HepG2 (cell line): ENCODE results near the gene EIF3B. TPM values are rescaled to one million over a fixed set of nuclear protein-coding genes. Genes with fewer than 3 reads are reported as not detected.
A peak's percentile ranks its signal among the peaks of the same experiment; 100 is the strongest.
"Not testable (repeated sequence)": the region's sequence is repeated elsewhere in the genome, so short reads cannot be mapped to it uniquely, and the experiment has no call there.

Experiments used
- ATAC-seq: fragments of 200-7000 bp; cut with Tn5 transposase; 3 replicates; pipeline ENCODE4 v1.9.1; 2020; ENCODE audit warnings: mild to moderate bottlenecking, moderate library complexity
- BruUV-seq: library from RNA; stranded (reverse); fragments of 400-500 nt; replicated peaks from 2 replicates; lab custom pipeline; 2021; lab: Mats Ljungman, UMichigan
- CTCF ChIA-PET: fragments of 300-600 bp; formaldehyde crosslinking; extraction: SDS; loops from one replicate; lab custom pipeline; 2021; ENCODE audit warnings: low total read pairs, inconsistent platforms, low intra/inter-chr PET ratio; lab: Yijun Ruan, JAX
- POLR2A ChIA-PET: fragments of 350-600 bp; sonication (Branson Sonifier 250); formaldehyde crosslinking; loops from one replicate; lab custom pipeline; 2020; ENCODE audit warnings: antibody characterized with exemption, inconsistent platforms; lab: Yijun Ruan, JAX
- DNase-seq: peaks from one replicate; pipeline ENCODE4 v3.0.0-alpha.2; 2015; ENCODE audit warnings: low spot score
- FAIRE-seq: peaks from 3 replicates; lab custom pipeline; 2011; peaks lifted over from hg19 to GRCh38; lab: Jason Lieb, UNC
- H2AFZ ChIP-seq: one replicate; pipeline ENCODE4 v1.6.1; 2011; ENCODE audit warnings: low read length, inconsistent platforms
- H3K27ac ChIP-seq: fragments of 300-600 bp; 3 replicates; pipeline ENCODE4 v1.8.0; 2011; ENCODE audit warnings: mixed run types, mild to moderate bottlenecking, mixed read lengths, low read length, inconsistent platforms; ENCODE audit not compliant: insufficient read depth; ENCODE audit errors: extremely low read length
- H3K27me3 ChIP-seq, 2 experiments: fragments of 200-600 bp in 1 of 2; 2 replicates in 1 of 2; 3 replicates in 1 of 2; pipeline versions ENCODE4 v1.6.0 to v1.8.0; 2011; ENCODE audit warnings: low read length in 2 of 2, mild to moderate bottlenecking in 2 of 2, moderate library complexity in 2 of 2, inconsistent platforms in 1 of 2; ENCODE audit not compliant: insufficient read depth in 2 of 2, control insufficient read depth in 1 of 2
- H3K36me3 ChIP-seq, 2 experiments: fragments of 200-600 bp in 1 of 2; replicated peaks in 1 of 2; 2 replicates in 1 of 2; 3 replicates in 1 of 2; pipeline versions ENCODE4 v1.5.1 to v1.8.0; 2011; ENCODE audit warnings: low read length in 2 of 2, inconsistent platforms in 1 of 2; ENCODE audit not compliant: insufficient read depth in 2 of 2, control insufficient read depth in 1 of 2
- H3K4me1 ChIP-seq: 2 replicates; pipeline ENCODE4 v1.5.1; 2012; ENCODE audit warnings: low read length, inconsistent platforms; ENCODE audit not compliant: insufficient read depth
- H3K4me2 ChIP-seq: 2 replicates; pipeline ENCODE4 v1.6.0; 2011; ENCODE audit warnings: low read depth, low read length, inconsistent platforms
- H3K4me3 ChIP-seq, 3 experiments: fragments of 200-600 bp in 1 of 3; sonication (generic), shearing (Covaris generic) in 1 of 3; replicated peaks in 1 of 3; 2 replicates each; pipeline ENCODE4 v1.5.1; 2011 to 2016; ENCODE audit warnings: low read length in 3 of 3, inconsistent platforms in 2 of 3, low read depth in 2 of 3, mild to moderate bottlenecking in 2 of 3, control low read depth in 1 of 3, mixed read lengths in 1 of 3; ENCODE audit not compliant: insufficient read depth in 1 of 3
- H3K79me2 ChIP-seq: one replicate; pipeline ENCODE4 v1.6.1; 2011; ENCODE audit warnings: low read length, inconsistent platforms; ENCODE audit not compliant: insufficient read depth
- H3K9ac ChIP-seq: 2 replicates; pipeline ENCODE4 v1.6.0; 2011; ENCODE audit warnings: mild to moderate bottlenecking, low read depth, low read length, inconsistent platforms; ENCODE audit not compliant: insufficient read depth
- H3K9me3 ChIP-seq: 2 replicates; pipeline ENCODE4 v1.5.1; 2012; ENCODE audit warnings: mild to moderate bottlenecking, low read length
- H4K20me1 ChIP-seq: 2 replicates; pipeline ENCODE4 v1.6.0; 2011; ENCODE audit warnings: inconsistent platforms, mild to moderate bottlenecking, low read length, moderate library complexity; ENCODE audit not compliant: insufficient read depth
- FOSL2 ChIP-seq: sonication (generic); formaldehyde crosslinking; IDR thresholded peaks from 2 replicates; pipeline ENCODE4 v1.4.0; 2020; ENCODE audit warnings: missing genetic modification reagents
- GTF2F1 ChIP-seq: fragments of 150-350 bp; IDR thresholded peaks from 2 replicates; pipeline ENCODE4 v1.6.1; 2014; ENCODE audit warnings: low read length
- HNRNPLL ChIP-seq: fragments of 200-400 bp; formaldehyde crosslinking; IDR thresholded peaks from 2 replicates; pipeline ENCODE4 v1.6.1; 2017; ENCODE audit warnings: mild to moderate bottlenecking, low read depth, low read length; ENCODE audit not compliant: poor library complexity, severe bottlenecking
- RBFOX2 ChIP-seq: fragments of 200-400 bp; formaldehyde crosslinking; IDR thresholded peaks from 2 replicates; pipeline ENCODE4 v1.6.1; 2017; ENCODE audit warnings: low read depth, mild to moderate bottlenecking, low read length
- SMAD9 ChIP-seq: sonication (generic); formaldehyde crosslinking; IDR thresholded peaks from 2 replicates; pipeline ENCODE4 v1.5.1; 2020; ENCODE audit warnings: mild to moderate bottlenecking, missing genetic modification reagents
- ZNF256 ChIP-seq: sonication (generic); formaldehyde crosslinking; conservative IDR thresholded peaks from 2 replicates; pipeline ENCODE4 v1.4.0; 2020; ENCODE audit warnings: missing genetic modification reagents
- ZNF740 ChIP-seq: sonication (generic); formaldehyde crosslinking; IDR thresholded peaks from 2 replicates; pipeline ENCODE4 v1.4.0; 2020; ENCODE audit warnings: missing genetic modification reagents
- WGBS: methylation state at CpG from one replicate; pipeline ENCODE4 v1.1.6; 2017; ENCODE audit warnings: low lambda C conversion rate; 5-methylcytosine and 5-hydroxymethylcytosine counted together
- in situ Hi-C: cut with HindIII; loops from 2 replicates; pipeline ENCODE4 v1.10.0; 2017; ENCODE audit warnings: low pct_unique_long_range_greater_than_20kb; ENCODE audit not compliant: extremely low pct_ligation_motif_present
- intact Hi-C: fragments of 100-400 bp; cut with micrococcal nuclease; formaldehyde crosslinking; loops from one replicate; pipeline ENCODE4 v1.10.0; 2022; ENCODE audit not compliant: unreplicated experiment
- polyA plus RNA-seq, 8 experiments: library from polyadenylated mRNA; depleted of rRNA in 3 of 8; stranded (reverse) in 7 of 8; unstranded in 1 of 8; fragments of >200 nt; fragmentation: Illumina TruSeq in 4 of 8; extraction: Trizol in 4 of 8; gene quantifications; 2 replicates each; pipeline versions ENCODE4 v1.2.1 to v1.2.3, GENCODE V29; 2011 to 2016; ENCODE audit warnings: low read depth in 4 of 8, missing spikeins in 1 of 8, mixed read lengths in 1 of 8; ENCODE audit not compliant: insufficient read depth in 1 of 8
- total RNA-seq, 5 experiments: library from RNA; depleted of rRNA; stranded (reverse); fragments of >200 nt; fragmentation: Illumina TruSeq; extraction: Trizol; gene quantifications; 2 replicates each; pipeline ENCODE4 v1.2.3, GENCODE V29; 2016; ENCODE audit warnings: low read depth in 1 of 5
- TF ChIP-seq, protein P1 (sequence below): sonication (generic); formaldehyde crosslinking; IDR thresholded peaks from 2 replicates; pipeline ENCODE4 v1.4.0; 2020; ENCODE audit warnings: low read depth, mild to moderate bottlenecking, missing genetic modification reagents

Gene EIF3B
- total and polyA plus RNA-seq, 2 of the 13 experiments (the other 11 are each of a cell fraction or from before 2014, with no cell fraction given) = 92.2 to 241 TPM

DNA sequence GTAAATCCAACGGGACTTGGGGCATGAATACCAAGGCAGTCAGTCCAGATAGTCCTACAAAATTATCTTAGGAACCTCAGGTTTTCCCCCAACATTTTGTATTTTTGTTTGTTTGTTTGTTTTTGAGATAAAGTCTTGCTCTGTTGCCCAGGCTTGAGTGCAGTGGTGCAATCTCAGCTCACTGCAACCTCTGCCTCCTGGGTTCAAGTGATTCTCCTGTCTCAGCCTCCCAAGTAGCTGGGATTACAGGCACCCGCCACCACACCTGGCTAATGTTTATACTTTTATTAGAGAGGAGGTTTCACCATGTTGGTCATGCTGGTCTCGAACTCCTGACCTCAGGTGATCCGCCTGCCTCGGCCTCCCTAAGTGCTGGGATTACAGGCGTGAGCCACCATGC, 49.4 kb upstream of the EIF3B start:
- H3K4me3 ChIP-seq, ATAC-seq, intact Hi-C loops, H3K9ac ChIP-seq, H2AFZ ChIP-seq, H3K9me3 ChIP-seq, H3K27me3 ChIP-seq, BruUV-seq, FAIRE-seq, DNase-seq, H4K20me1 ChIP-seq, H3K36me3 ChIP-seq, CTCF ChIA-PET, POLR2A ChIA-PET, H3K4me2 ChIP-seq: not testable (repeated sequence)
- in situ Hi-C loops = loop anchor here (10.0 kb wide), 1 partner anchor 50 kb away; no protein-coding TSS in a partner anchor
- Histone ChIP-seq H3K4me1 (peaks cover 30% of the 10 kb centered on the region), H3K79me2 (peaks cover 43% of the 10 kb centered on the region), H3K27ac (peak overlapping the region; percentile 49)
- 93% methylated on average over 6 of the region's 6 CpGs for WGBS

GRCh38 chr7:2306688-2307087, 47.9 kb upstream of the EIF3B start:
- H3K79me2 ChIP-seq = peaks cover 44% of the 10 kb centered on the region
- H3K9me3 ChIP-seq = no peaks in the 10 kb centered on the region
- no peak for DNase-seq
- no peaks in the 10 kb centered on the region for H4K20me1 ChIP-seq
- intact Hi-C loops (no loop called here), in situ Hi-C loops (loop anchor here (10.0 kb wide), 1 partner anchor 52 kb away; no protein-coding TSS in a partner anchor)
- H3K4me3 ChIP-seq = no peak overlapping the region
- no peak overlapping the region for H3K4me2 ChIP-seq
- 93% methylated on average over 6 of the region's 6 CpGs for WGBS
- peaks cover 30% of the 10 kb centered on the region for H3K4me1 ChIP-seq
- H3K9ac ChIP-seq = no peak overlapping the region
- CTCF ChIA-PET = no interaction called here
- ATAC-seq = no peak
- H3K36me3 ChIP-seq = peaks cover 3 to 4% of the 10 kb centered on the region in 2 experiments; a peak in 1 of 5 replicates
- H3K27me3 ChIP-seq = no peaks in the 10 kb centered on the region
- H3K27ac ChIP-seq = no peak overlapping the region
- POLR2A ChIA-PET = no interaction called here
- TF ChIP-seq GTF2F1 = no peak
- no peak for TF ChIP-seq RBFOX2
- TF ChIP-seq ZNF740 (CRISPR knock-in tag) = no peak
- TF ChIP-seq ZNF256 (CRISPR knock-in tag) = no peak
- no peak for TF ChIP-seq HNRNPLL
- TF ChIP-seq SMAD9 (CRISPR knock-in tag) = no peak
- TF ChIP-seq, protein P1, sequence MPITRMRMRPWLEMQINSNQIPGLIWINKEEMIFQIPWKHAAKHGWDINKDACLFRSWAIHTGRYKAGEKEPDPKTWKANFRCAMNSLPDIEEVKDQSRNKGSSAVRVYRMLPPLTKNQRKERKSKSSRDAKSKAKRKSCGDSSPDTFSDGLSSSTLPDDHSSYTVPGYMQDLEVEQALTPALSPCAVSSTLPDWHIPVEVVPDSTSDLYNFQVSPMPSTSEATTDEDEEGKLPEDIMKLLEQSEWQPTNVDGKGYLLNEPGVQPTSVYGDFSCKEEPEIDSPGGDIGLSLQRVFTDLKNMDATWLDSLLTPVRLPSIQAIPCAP (CRISPR knock-in tag) = no peak
- TF ChIP-seq FOSL2 (CRISPR knock-in tag) = no peak
- TF ChIP-seq, all 625 proteins: peak for 0
- no peak overlapping the region for H2AFZ ChIP-seq
- no TSS peak for BruUV-seq
- no peak for FAIRE-seq
